Duodenal mucosa (tissue), 2 donors: ENCODE measurements around the gene KCNF1.

Experiments used
- H3K27ac ChIP-seq: one replicate; pipeline ENCODE4 v1.7.0; 2013; ENCODE audit warnings: low read depth, low read length
- H3K27me3 ChIP-seq, 2 donors: one replicate each; pipeline ENCODE4 v1.7.0; 2013; ENCODE audit warnings: low read length in 2 of 2, control low read depth in 1 of 2; ENCODE audit not compliant: insufficient read depth in 2 of 2, control insufficient read depth in 1 of 2
- H3K36me3 ChIP-seq, 2 donors: one replicate each; pipeline ENCODE4 v1.7.0; 2013; ENCODE audit warnings: low read length in 2 of 2, control low read depth in 1 of 2; ENCODE audit not compliant: insufficient read depth in 2 of 2, control insufficient read depth in 1 of 2
- H3K4me1 ChIP-seq, 2 donors: one replicate each; pipeline ENCODE4 v1.7.0; 2013; ENCODE audit warnings: low read length in 2 of 2, control low read depth in 1 of 2; ENCODE audit not compliant: insufficient read depth in 2 of 2, control insufficient read depth in 1 of 2
- H3K4me3 ChIP-seq, 2 donors: one replicate each; pipeline ENCODE4 v1.7.0; 2013; ENCODE audit warnings: low read length in 2 of 2, low read depth in 1 of 2
- H3K9ac ChIP-seq, 2 donors: one replicate each; pipeline ENCODE4 v1.7.0; 2013; ENCODE audit warnings: low read length in 2 of 2, low read depth in 1 of 2
- H3K9me3 ChIP-seq, 2 donors: one replicate each; pipeline ENCODE4 v1.7.0; 2013; ENCODE audit warnings: low read length in 2 of 2, control low read depth in 1 of 2; ENCODE audit not compliant: control insufficient read depth in 1 of 2

KCNF1 gene

GRCh38 chr2:10911291-10912075, at the start of gene KCNF1:
TSS of gene KCNF1 (plus strand) at chr2:10911934. CDS start at chr2:10912427, 493 bp downstream.
- Histone ChIP-seq H3K9me3 (no peaks in the 10 kb centered on the region), H3K4me3 (peak within 1 kb of the TSS; percentile 36 to 53), H3K36me3 (no peaks in the 10 kb centered on the region), H3K4me1 (no peaks in the 10 kb centered on the region), H3K9ac (no peak within 1 kb of the TSS), H3K27ac (no peak within 1 kb of the TSS), H3K27me3 (peaks cover 18 to 45% of the 10 kb centered on the region in 2 donors)

GRCh38 chr2:10862330-10862729, 49.4 kb upstream of the KCNF1 start:
- Histone ChIP-seq H3K4me3 (no peak overlapping the region), H3K9ac (no peak overlapping the region), H3K4me1 (peaks cover 0 to 7% of the 10 kb centered on the region in 2 donors), H3K27ac (no peak overlapping the region), H3K36me3 (no peaks in the 10 kb centered on the region), H3K27me3 (peaks cover 5 to 9% of the 10 kb centered on the region in 2 donors), H3K9me3 (no peaks in the 10 kb centered on the region)

GRCh38 chr2:10863047-10863446, 48.7 kb upstream of the KCNF1 start:
- peaks cover 0 to 7% of the 10 kb centered on the region in 2 donors for H3K4me1 ChIP-seq
- H3K4me3 ChIP-seq, result no peak overlapping the region
- H3K27ac ChIP-seq, result no peak overlapping the region
- H3K9me3 ChIP-seq, result no peaks in the 10 kb centered on the region
- H3K36me3 ChIP-seq, result no peaks in the 10 kb centered on the region
- H3K27me3 ChIP-seq, result peaks cover 5 to 9% of the 10 kb centered on the region in 2 donors
- no peak overlapping the region for H3K9ac ChIP-seq

- Histone ChIP-seq H3K9me3 (no peaks in the 10 kb centered on the region), H3K4me3 (no peak overlapping the region), H3K4me1 (peaks cover 0 to 7% of the 10 kb centered on the region in 2 donors), H3K27me3 (peaks cover 7 to 9% of the 10 kb centered on the region in 2 donors), H3K27ac (no peak overlapping the region), H3K9ac (no peak overlapping the region), H3K36me3 (no peaks in the 10 kb centered on the region)
These were observed 47.9 kb upstream of the KCNF1 start for GRCh38 chr2:10863837-10864236.

GRCh38 chr2:10864251-10864650, 47.5 kb upstream of the KCNF1 start:
- Histone ChIP-seq H3K27ac (no peak overlapping the region), H3K4me3 (no peak overlapping the region), H3K4me1 (peaks cover 0 to 7% of the 10 kb centered on the region in 2 donors), H3K27me3 (peaks cover 7 to 9% of the 10 kb centered on the region in 2 donors), H3K36me3 (no peaks in the 10 kb centered on the region), H3K9ac (no peak overlapping the region), H3K9me3 (no peaks in the 10 kb centered on the region)

GRCh38 chr2:10864861-10865636, 46.7 kb upstream of the KCNF1 start:
- H3K27ac ChIP-seq, result no peak overlapping the region
- no peak overlapping the region for H3K9ac ChIP-seq
- peaks cover 0 to 7% of the 10 kb centered on the region in 2 donors for H3K4me1 ChIP-seq
- no peaks in the 10 kb centered on the region for H3K9me3 ChIP-seq
- no peak overlapping the region for H3K4me3 ChIP-seq
- H3K27me3 ChIP-seq, result peaks cover 7 to 9% of the 10 kb centered on the region in 2 donors
- no peaks in the 10 kb centered on the region for H3K36me3 ChIP-seq

- Histone ChIP-seq H3K4me3 (no peak overlapping the region), H3K27ac (no peak overlapping the region), H3K4me1 (peaks cover 0 to 7% of the 10 kb centered on the region in 2 donors), H3K9me3 (no peaks in the 10 kb centered on the region), H3K36me3 (no peaks in the 10 kb centered on the region), H3K27me3 (peaks cover 7 to 9% of the 10 kb centered on the region in 2 donors), H3K9ac (no peak overlapping the region)
These were observed 45.9 kb upstream of the KCNF1 start for GRCh38 chr2:10865841-10866240.

- no peak overlapping the region for H3K4me3 ChIP-seq
- peaks cover 0 to 5% of the 10 kb centered on the region in 2 donors for H3K9me3 ChIP-seq
- no peak overlapping the region for H3K27ac ChIP-seq
These were observed 43.9 kb upstream of the KCNF1 start for GRCh38 chr2:10867692-10868420.

GRCh38 chr2:10868465-10869314, 43.0 kb upstream of the KCNF1 start:
- H3K27me3 ChIP-seq, result peaks cover 2 to 9% of the 10 kb centered on the region in 2 donors
- H3K4me3 ChIP-seq, result no peak overlapping the region
- H3K9me3 ChIP-seq, result peaks cover 0 to 5% of the 10 kb centered on the region in 2 donors
- H3K4me1 ChIP-seq, result peaks cover under 1 to 7% of the 10 kb centered on the region in 2 donors
- H3K27ac ChIP-seq, result no peak overlapping the region
- no peak overlapping the region for H3K9ac ChIP-seq
- H3K36me3 ChIP-seq, result no peaks in the 10 kb centered on the region

More at GRCh38 chr2:10867692-10868420, 43.9 kb upstream of the KCNF1 start:
- Histone ChIP-seq H3K9ac (no peak overlapping the region), H3K27me3 (peaks cover 5 to 9% of the 10 kb centered on the region in 2 donors), H3K4me1 (peaks cover 0 to 7% of the 10 kb centered on the region in 2 donors), H3K36me3 (no peaks in the 10 kb centered on the region)
